H9 (cell line): ENCODE results near the gene LCNL1. TPM values are rescaled to one million over a fixed set of nuclear protein-coding genes. Genes with fewer than 3 reads are reported as not detected.
A peak's percentile ranks its signal among the peaks of the same experiment; 100 is the strongest.

Experiments
- DNase-seq: peaks from one replicate; pipeline ENCODE4 v3.0.0-alpha.2; 2017
- H2AFZ ChIP-seq: one replicate; pipeline ENCODE4 v1.6.1; 2013; ENCODE audit warnings: mild to moderate bottlenecking, low read length, control low read depth, moderate library complexity
- H2AK5ac ChIP-seq: 2 replicates; pipeline ENCODE4 v1.6.1; 2013; ENCODE audit warnings: low read length, control low read depth, mixed read lengths; ENCODE audit not compliant: insufficient read length
- H2BK120ac ChIP-seq: one replicate; pipeline ENCODE4 v1.6.1; 2013; ENCODE audit warnings: low read depth, mild to moderate bottlenecking, low read length, control low read depth, inconsistent platforms; ENCODE audit not compliant: poor library complexity, severe bottlenecking
- H2BK12ac ChIP-seq: 2 replicates; pipeline ENCODE4 v1.6.1; 2013; ENCODE audit warnings: low read length, control low read depth, mixed read lengths, low read depth; ENCODE audit not compliant: insufficient read length
- H2BK15ac ChIP-seq: 2 replicates; pipeline ENCODE4 v1.6.1; 2013; ENCODE audit warnings: low read depth, low read length, control low read depth
- H2BK20ac ChIP-seq: one replicate; pipeline ENCODE4 v1.6.1; 2013; ENCODE audit warnings: low read depth, mild to moderate bottlenecking, low read length, control low read depth, inconsistent platforms; ENCODE audit not compliant: poor library complexity, severe bottlenecking
- H2BK5ac ChIP-seq: 2 replicates; pipeline ENCODE4 v1.6.1; 2013; ENCODE audit warnings: low read length, control low read depth, mixed read lengths; ENCODE audit not compliant: insufficient read length
- H3K14ac ChIP-seq: 2 replicates; pipeline ENCODE4 v1.6.1; 2013; ENCODE audit warnings: low read length, control low read depth; ENCODE audit not compliant: insufficient read depth
- H3K18ac ChIP-seq: 2 replicates; pipeline ENCODE4 v1.6.1; 2013; ENCODE audit warnings: low read depth, mild to moderate bottlenecking, mixed read lengths, low read length, control low read depth; ENCODE audit not compliant: insufficient read length
- H3K23ac ChIP-seq: 2 replicates; pipeline ENCODE4 v1.6.1; 2013; ENCODE audit warnings: low read length, control low read depth, mixed read lengths, low read depth; ENCODE audit not compliant: insufficient read length
- H3K23me2 ChIP-seq: 2 replicates; pipeline ENCODE4 v1.6.1; 2013; ENCODE audit warnings: low read depth, mild to moderate bottlenecking, mixed read lengths, low read length, control low read depth; ENCODE audit not compliant: insufficient read length, poor library complexity, severe bottlenecking
- H3K27ac ChIP-seq: 2 replicates; pipeline ENCODE4 v1.5.1; 2013; ENCODE audit warnings: low read length, control low read depth, mixed read lengths, low read depth; ENCODE audit not compliant: insufficient read length
- H3K27me3 ChIP-seq: 2 replicates; pipeline ENCODE4 v1.6.1; 2013; ENCODE audit warnings: low read length, control low read depth, inconsistent platforms; ENCODE audit not compliant: insufficient read depth
- H3K4ac ChIP-seq: 2 replicates; pipeline ENCODE4 v1.6.1; 2013; ENCODE audit warnings: low read depth, mild to moderate bottlenecking, control low read depth, inconsistent platforms, low read length, moderate library complexity
- H3K4me1 ChIP-seq: 2 replicates; pipeline ENCODE4 v1.6.1; 2013; ENCODE audit warnings: low read length, control low read depth, inconsistent platforms; ENCODE audit not compliant: insufficient read depth
- H3K4me2 ChIP-seq: 2 replicates; pipeline ENCODE4 v1.6.1; 2013; ENCODE audit warnings: low read length, control low read depth, mixed read lengths; ENCODE audit not compliant: insufficient read length, insufficient read depth
- H3K56ac ChIP-seq: 2 replicates; pipeline ENCODE4 v1.6.1; 2013; ENCODE audit warnings: low read depth, mild to moderate bottlenecking, mixed read lengths, low read length, control low read depth; ENCODE audit not compliant: insufficient read length
- H3K79me1 ChIP-seq: 2 replicates; pipeline ENCODE4 v1.6.1; 2013; ENCODE audit warnings: low read depth, mild to moderate bottlenecking, moderate library complexity, low read length, control low read depth, inconsistent platforms; ENCODE audit not compliant: insufficient read depth, poor library complexity, severe bottlenecking
- H3K79me2 ChIP-seq: 2 replicates; pipeline ENCODE4 v1.6.1; 2013; ENCODE audit warnings: low read length, control low read depth, inconsistent platforms; ENCODE audit not compliant: insufficient read depth
- H3K9ac ChIP-seq: 2 replicates; pipeline ENCODE4 v1.6.1; 2013; ENCODE audit warnings: low read length, control low read depth, mixed read lengths; ENCODE audit not compliant: insufficient read length; ENCODE audit errors: extremely low read depth
- H3K9me3 ChIP-seq: one replicate; pipeline ENCODE4 v1.6.1; 2013; ENCODE audit warnings: low read depth, low read length, inconsistent platforms; ENCODE audit not compliant: control insufficient read depth
- H3T11ph ChIP-seq: one replicate; pipeline ENCODE4 v1.6.1; 2013; ENCODE audit warnings: mild to moderate bottlenecking, low read length, control low read depth, inconsistent platforms
- H4K20me1 ChIP-seq: one replicate; pipeline ENCODE4 v1.6.1; 2013; ENCODE audit not compliant: control insufficient read depth, insufficient read length, insufficient read depth
- H4K5ac ChIP-seq: 2 replicates; pipeline ENCODE4 v1.6.1; 2013; ENCODE audit warnings: low read depth, mild to moderate bottlenecking, mixed read lengths, low read length, control low read depth; ENCODE audit not compliant: insufficient read length
- H4K8ac ChIP-seq: replicated peaks from 2 replicates; pipeline ENCODE4 v1.6.1; 2013; ENCODE audit warnings: low read length, control low read depth, mixed read lengths, low read depth; ENCODE audit not compliant: insufficient read length
- H4K91ac ChIP-seq: 2 replicates; pipeline ENCODE4 v1.6.1; 2013; ENCODE audit warnings: low read depth, mild to moderate bottlenecking, moderate library complexity, mixed read lengths, low read length, control low read depth; ENCODE audit not compliant: insufficient read length
- H3K27ac Mint-ChIP-seq, 3 experiments: 2 replicates in 2 of 3; 3 replicates in 1 of 3; pipeline ENCODE4 v1.8.0; 2020 to 2021; ENCODE audit warnings: mixed read lengths in 3 of 3, mild to moderate bottlenecking in 1 of 3, moderate library complexity in 1 of 3
- H3K27me3 Mint-ChIP-seq: 2 replicates; pipeline ENCODE4 v1.8.0; 2021; ENCODE audit warnings: low read depth, mild to moderate bottlenecking, moderate library complexity, mixed read lengths
- H3K36me3 Mint-ChIP-seq, 3 experiments: 2 replicates in 2 of 3; 3 replicates in 1 of 3; pipeline ENCODE4 v1.8.0; 2020 to 2021; ENCODE audit warnings: low read depth in 3 of 3, mixed read lengths in 3 of 3; ENCODE audit not compliant: insufficient read depth in 1 of 3
- H3K4me1 Mint-ChIP-seq, 2 experiments: 2 replicates each; pipeline ENCODE4 v1.8.0; 2020; ENCODE audit warnings: mixed read lengths in 2 of 2
- H3K4me3 Mint-ChIP-seq, 2 experiments: 2 replicates in 1 of 2; 3 replicates in 1 of 2; pipeline ENCODE4 v1.8.0; 2020 to 2021; ENCODE audit warnings: mild to moderate bottlenecking in 2 of 2, mixed read lengths in 2 of 2, moderate library complexity in 1 of 2
- H3K9me3 Mint-ChIP-seq, 2 experiments: 2 replicates in 1 of 2; 3 replicates in 1 of 2; pipeline ENCODE4 v1.8.0; 2020; ENCODE audit warnings: mild to moderate bottlenecking in 2 of 2, mixed read lengths in 2 of 2, moderate library complexity in 1 of 2
- WGBS: extraction: QIAGEN DNeasy Blood & Tissue Kit; methylation state at CpG from one replicate; pipeline ENCODE4 v1.1.7; 2013; ENCODE audit warnings: missing lambda C conversion rate, low lambda C conversion rate, mixed read lengths; ENCODE audit not compliant: insufficient read length; ENCODE audit errors: extremely low coverage; 5-methylcytosine and 5-hydroxymethylcytosine counted together
- total RNA-seq: library from RNA; stranded (reverse); gene quantifications from 2 replicates; pipeline ENCODE4 v1.2.1, GENCODE V29; 2021
- TF ChIP-seq, protein P1 (sequence below): fragments of 200-600 bp; sonication (generic); conservative IDR thresholded peaks from 3 replicates; pipeline ENCODE4 v1.8.0; 2021; ENCODE audit warnings: antibody characterized with exemption, mild to moderate bottlenecking

Gene LCNL1
- total RNA-seq, 1 experiment from 2014 or later, result 0.20 TPM

DNA sequence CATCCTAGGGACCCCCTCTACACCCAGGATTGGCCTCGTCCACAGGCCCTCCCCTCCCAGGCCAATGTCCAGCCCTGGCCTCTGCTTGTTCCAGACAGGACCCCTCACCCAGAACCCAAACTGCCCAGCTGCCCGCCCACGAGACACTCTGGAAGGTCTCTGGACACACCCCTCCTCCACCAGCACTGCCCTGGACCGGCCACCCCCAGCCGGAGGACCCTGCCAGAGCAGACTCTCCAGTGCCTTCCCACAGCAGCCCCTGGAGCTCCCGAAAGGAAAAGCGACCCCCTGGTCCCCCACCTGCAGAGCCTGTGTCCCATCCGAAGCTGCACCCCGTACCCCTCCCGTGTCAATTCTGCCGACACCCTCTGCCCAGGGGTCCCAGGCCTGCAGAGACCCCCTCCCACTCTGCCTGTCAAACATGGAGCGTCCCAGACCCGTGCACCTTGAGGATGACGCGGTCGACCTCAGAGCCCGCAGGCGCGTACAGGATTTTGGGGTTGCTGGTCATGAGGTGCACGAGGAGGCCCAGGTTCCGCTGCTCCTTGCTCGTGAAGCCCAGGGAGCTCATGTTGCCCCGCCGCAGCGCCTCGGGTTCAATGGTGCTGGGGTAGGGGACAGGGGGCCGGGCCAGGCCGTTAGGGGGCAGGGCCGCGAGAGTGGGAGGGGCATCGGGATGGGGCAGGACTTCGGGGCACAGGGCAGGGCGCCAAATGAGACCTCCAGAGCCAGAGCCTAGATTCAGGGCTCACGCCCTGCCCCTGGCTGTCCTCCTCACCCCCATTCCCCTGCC, 37.3 kb downstream of the LCNL1 start:
- no CpG with 5 or more reads among the region's 34 CpGs for WGBS
- H3K27me3 Mint-ChIP-seq, result no peaks in the 10 kb centered on the region
- Histone ChIP-seq H3K4me2 (no peak overlapping the region), H3K27ac (no peak overlapping the region), H3T11ph (no peak overlapping the region), H2BK120ac (no peak overlapping the region), H3K23me2 (no peaks in the 10 kb centered on the region), H3K18ac (no peak overlapping the region), H4K8ac (no peak overlapping the region), H3K56ac (no peak overlapping the region), H3K27me3 (no peaks in the 10 kb centered on the region), H2AK5ac (no peak overlapping the region), H3K79me2 (no peaks in the 10 kb centered on the region), H3K14ac (no peak overlapping the region), H2BK5ac (no peak overlapping the region), H2BK12ac (no peak overlapping the region), H3K9ac (no peak overlapping the region), H4K91ac (no peak overlapping the region), H2AFZ (no peak overlapping the region), H2BK15ac (no peak overlapping the region), H2BK20ac (no peak overlapping the region), H3K23ac (no peak overlapping the region), H3K79me1 (no peaks in the 10 kb centered on the region), H3K4me1 (no peaks in the 10 kb centered on the region), H3K9me3 (no peaks in the 10 kb centered on the region), H3K4ac (no peak overlapping the region), H4K5ac (no peak overlapping the region), H4K20me1 (no peaks in the 10 kb centered on the region)
- H3K9me3 Mint-ChIP-seq, result no peaks in the 10 kb centered on the region
- H3K36me3 Mint-ChIP-seq, result peaks cover 4 to 13% (median 4%) of the 10 kb centered on the region in 3 experiments; a peak in 4 of 7 replicates
- peaks cover 2 to 9% of the 10 kb centered on the region in 2 experiments; a peak in 3 of 4 replicates for H3K4me1 Mint-ChIP-seq
- H3K4me3 Mint-ChIP-seq, result no peak overlapping the region
- peak; percentile 50 for DNase-seq
- H3K27ac Mint-ChIP-seq, result no peak overlapping the region; a peak in 1 of 7 replicates
- TF ChIP-seq, protein P1, sequence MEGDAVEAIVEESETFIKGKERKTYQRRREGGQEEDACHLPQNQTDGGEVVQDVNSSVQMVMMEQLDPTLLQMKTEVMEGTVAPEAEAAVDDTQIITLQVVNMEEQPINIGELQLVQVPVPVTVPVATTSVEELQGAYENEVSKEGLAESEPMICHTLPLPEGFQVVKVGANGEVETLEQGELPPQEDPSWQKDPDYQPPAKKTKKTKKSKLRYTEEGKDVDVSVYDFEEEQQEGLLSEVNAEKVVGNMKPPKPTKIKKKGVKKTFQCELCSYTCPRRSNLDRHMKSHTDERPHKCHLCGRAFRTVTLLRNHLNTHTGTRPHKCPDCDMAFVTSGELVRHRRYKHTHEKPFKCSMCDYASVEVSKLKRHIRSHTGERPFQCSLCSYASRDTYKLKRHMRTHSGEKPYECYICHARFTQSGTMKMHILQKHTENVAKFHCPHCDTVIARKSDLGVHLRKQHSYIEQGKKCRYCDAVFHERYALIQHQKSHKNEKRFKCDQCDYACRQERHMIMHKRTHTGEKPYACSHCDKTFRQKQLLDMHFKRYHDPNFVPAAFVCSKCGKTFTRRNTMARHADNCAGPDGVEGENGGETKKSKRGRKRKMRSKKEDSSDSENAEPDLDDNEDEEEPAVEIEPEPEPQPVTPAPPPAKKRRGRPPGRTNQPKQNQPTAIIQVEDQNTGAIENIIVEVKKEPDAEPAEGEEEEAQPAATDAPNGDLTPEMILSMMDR, result no peak
